IPS DF 6.9 (cell line): ENCODE measurements around the gene MAGI2.

Source experiments
- DNase-seq: peaks from one replicate; pipeline ENCODE4 v3.0.0-alpha.2; 2013; ENCODE audit warnings: low read depth, low spot score
- H3K27ac ChIP-seq: one replicate; pipeline ENCODE4 v1.5.1; 2013; ENCODE audit warnings: low read length, control low read depth
- H3K27me3 ChIP-seq: 2 replicates; pipeline ENCODE4 v1.6.1; 2013; ENCODE audit warnings: mild to moderate bottlenecking, low read length; ENCODE audit not compliant: control insufficient read depth, insufficient read depth
- H3K36me3 ChIP-seq: 2 replicates; pipeline ENCODE4 v1.6.1; 2013; ENCODE audit warnings: low read length; ENCODE audit not compliant: control insufficient read depth, insufficient read depth
- H3K4me1 ChIP-seq: 2 replicates; pipeline ENCODE4 v1.6.1; 2013; ENCODE audit warnings: low read length; ENCODE audit not compliant: control insufficient read depth, insufficient read depth
- H3K4me3 ChIP-seq: 2 replicates; pipeline ENCODE4 v1.5.1; 2013; ENCODE audit warnings: mild to moderate bottlenecking, low read length
- H3K9me3 ChIP-seq: 2 replicates; pipeline ENCODE4 v1.6.1; 2013; ENCODE audit warnings: low read length, inconsistent platforms; ENCODE audit not compliant: control insufficient read depth, insufficient read depth
- WGBS: extraction: QIAGEN DNeasy Blood & Tissue Kit; methylation state at CpG from one replicate; pipeline ENCODE4 v1.1.7; 2013; ENCODE audit warnings: mixed read lengths, missing lambda C conversion rate; ENCODE audit not compliant: insufficient read length, insufficient coverage; 5-methylcytosine and 5-hydroxymethylcytosine counted together

MAGI2 gene

GRCh38 chr7:79386688-79387422, 66.6 kb downstream of the MAGI2 start:
- 100% methylated on average over 1 of the region's 4 CpGs for WGBS
- Histone ChIP-seq H3K4me3 (no peak overlapping the region), H3K27ac (no peak overlapping the region), H3K4me1 (no peaks in the 10 kb centered on the region), H3K36me3 (no peaks in the 10 kb centered on the region), H3K9me3 (no peaks in the 10 kb centered on the region; the same call in 1 of the 2 replicates), H3K27me3 (no peaks in the 10 kb centered on the region)
- no peak for DNase-seq

- no peaks in the 10 kb centered on the region for H3K9me3 ChIP-seq
- no peaks in the 10 kb centered on the region for H3K36me3 ChIP-seq
- H3K4me3 ChIP-seq = no peak overlapping the region
- DNase-seq = no peak
- no peak overlapping the region for H3K27ac ChIP-seq
- no peaks in the 10 kb centered on the region for H3K27me3 ChIP-seq
- H3K4me1 ChIP-seq = no peaks in the 10 kb centered on the region
Observed at GRCh38 chr7:79381921-79382320, 71.5 kb downstream of the MAGI2 start.

DNA sequence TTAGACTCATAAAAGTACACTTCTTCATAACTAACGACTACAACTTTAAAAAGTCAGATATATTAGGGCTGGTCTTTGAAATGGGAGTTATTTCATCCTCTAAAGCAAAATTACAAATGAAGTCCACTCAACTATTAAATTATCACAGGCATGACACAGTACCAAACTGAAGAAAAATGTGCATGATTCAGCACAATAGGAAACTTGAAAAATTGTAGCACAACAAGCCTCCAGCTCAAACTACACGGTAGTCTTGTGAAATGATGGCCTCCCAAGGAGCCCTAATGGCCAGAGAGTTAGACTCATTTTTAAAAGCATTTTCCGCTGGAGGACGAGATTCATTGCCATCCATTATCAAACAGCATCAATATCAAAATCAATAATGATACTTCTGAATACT, 76.4 kb downstream of the MAGI2 start:
- no peaks in the 10 kb centered on the region for H3K4me1 ChIP-seq
- no peaks in the 10 kb centered on the region for H3K36me3 ChIP-seq
- no peaks in the 10 kb centered on the region for H3K9me3 ChIP-seq
- H3K27ac ChIP-seq = no peak overlapping the region
- no peak overlapping the region for H3K4me3 ChIP-seq
- no peaks in the 10 kb centered on the region for H3K27me3 ChIP-seq
- WGBS = no CpG with 5 or more reads among the region's 4 CpGs
- no peak for DNase-seq

DNA sequence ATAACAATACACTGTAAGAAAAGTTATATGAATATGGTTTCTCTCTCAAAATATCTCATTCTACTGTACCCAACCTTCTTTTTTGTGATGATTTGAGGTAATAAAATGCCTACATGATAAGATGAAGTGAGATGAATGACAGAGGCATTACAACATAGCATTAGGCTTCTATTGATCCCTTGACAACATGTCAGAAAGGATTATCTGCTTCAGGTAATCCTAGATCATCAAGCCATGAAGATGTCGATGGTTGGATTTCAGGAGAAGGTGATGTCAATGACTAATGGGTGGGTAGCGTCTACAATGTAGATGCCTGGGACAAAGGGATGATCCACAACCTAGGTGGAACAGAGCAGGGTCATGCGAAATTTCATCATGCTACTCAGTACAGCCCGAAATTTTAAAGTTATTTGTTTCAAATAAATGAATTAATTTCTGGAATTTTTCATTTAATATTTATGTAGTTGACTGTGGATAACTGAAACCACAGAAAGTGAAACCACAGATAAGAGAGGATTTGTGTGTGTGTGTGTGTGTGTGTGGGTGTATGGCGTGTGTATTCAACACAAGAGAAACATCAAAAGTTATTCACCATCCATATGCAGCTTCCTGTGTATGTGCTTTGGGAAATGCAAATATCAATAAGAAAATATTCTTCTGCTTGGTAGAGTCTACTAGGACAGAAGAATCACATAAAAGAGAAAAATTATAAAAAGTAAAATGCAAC, 77.0 kb downstream of the MAGI2 start:
- Histone ChIP-seq H3K27ac (no peak overlapping the region), H3K4me1 (no peaks in the 10 kb centered on the region), H3K27me3 (no peaks in the 10 kb centered on the region), H3K36me3 (no peaks in the 10 kb centered on the region), H3K9me3 (no peaks in the 10 kb centered on the region), H3K4me3 (no peak overlapping the region)
- WGBS = no CpG with 5 or more reads among the region's 5 CpGs
- DNase-seq = no peak

GRCh38 chr7:79361214-79361613, 92.3 kb downstream of the MAGI2 start:
- no peak overlapping the region for H3K4me3 ChIP-seq
- no peaks in the 10 kb centered on the region for H3K9me3 ChIP-seq
- H3K27ac ChIP-seq = no peak overlapping the region
- WGBS = no CpG with 5 or more reads among the region's 2 CpGs
- peak; percentile 5 for DNase-seq
- no peaks in the 10 kb centered on the region for H3K27me3 ChIP-seq
- no peaks in the 10 kb centered on the region for H3K36me3 ChIP-seq
- H3K4me1 ChIP-seq = no peaks in the 10 kb centered on the region

- Histone ChIP-seq H3K9me3 (no peaks in the 10 kb centered on the region), H3K36me3 (no peaks in the 10 kb centered on the region), H3K27me3 (no peaks in the 10 kb centered on the region), H3K4me1 (no peaks in the 10 kb centered on the region), H3K27ac (no peak overlapping the region), H3K4me3 (no peak overlapping the region)
- DNase-seq = no peak
- WGBS = no CpG with 5 or more reads among the region's 1 CpG
Observed at GRCh38 chr7:79359827-79360226, 93.6 kb downstream of the MAGI2 start.

DNA sequence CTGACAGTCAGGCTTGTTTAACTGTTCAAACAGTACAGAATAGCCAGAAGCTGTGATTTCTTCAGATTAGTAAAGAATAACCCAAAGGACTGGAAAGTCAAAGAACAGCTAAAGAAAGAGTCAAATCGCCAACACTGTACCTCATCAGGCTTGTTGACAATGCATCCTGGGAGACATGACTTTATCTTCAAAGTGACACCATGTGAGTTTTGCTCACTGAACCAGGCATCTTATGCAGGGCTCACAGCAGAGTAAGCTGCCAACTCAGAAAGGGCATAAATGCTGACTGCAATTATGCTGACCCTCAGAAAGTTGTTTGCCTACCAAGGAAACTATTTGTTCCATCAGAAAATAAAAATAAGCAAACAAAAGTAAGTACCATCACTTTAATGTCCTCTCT, 96.4 kb downstream of the MAGI2 start:
- H3K9me3 ChIP-seq = no peaks in the 10 kb centered on the region
- no peak overlapping the region for H3K4me3 ChIP-seq
- H3K4me1 ChIP-seq = no peaks in the 10 kb centered on the region
- no CpG with 5 or more reads among the region's 1 CpG for WGBS
- no peaks in the 10 kb centered on the region for H3K27me3 ChIP-seq
- no peak for DNase-seq
- H3K36me3 ChIP-seq = no peaks in the 10 kb centered on the region
- no peak overlapping the region for H3K27ac ChIP-seq

- Histone ChIP-seq H3K9me3 (no peaks in the 10 kb centered on the region), H3K4me3 (no peak overlapping the region), H3K27me3 (no peaks in the 10 kb centered on the region)
Observed at GRCh38 chr7:79353720-79354468, 99.6 kb downstream of the MAGI2 start.

DNA sequence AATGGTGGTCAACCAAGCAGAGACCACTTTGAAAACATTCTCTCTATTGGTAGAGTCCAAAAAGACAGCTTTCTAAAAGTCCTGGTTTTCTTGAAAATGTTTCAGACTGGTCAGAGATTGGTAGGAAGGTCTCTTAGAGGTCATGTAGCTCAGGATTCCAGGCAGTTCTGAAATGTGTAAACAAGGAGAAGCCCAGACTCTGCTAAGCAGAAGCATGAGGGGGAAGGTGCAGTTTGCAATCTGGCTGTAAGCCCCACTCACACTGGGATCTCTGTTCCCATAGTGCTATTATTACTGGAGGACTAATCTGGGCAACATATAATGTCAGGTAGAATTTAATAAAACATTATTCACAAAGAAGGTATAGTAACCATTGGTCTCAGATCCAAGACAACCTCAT, 101.1 kb downstream of the MAGI2 start:
- DNase-seq = no peak
- no peak overlapping the region for H3K27ac ChIP-seq
- H3K9me3 ChIP-seq = no peaks in the 10 kb centered on the region
- no peaks in the 10 kb centered on the region for H3K27me3 ChIP-seq
- no peak overlapping the region for H3K4me3 ChIP-seq
- H3K36me3 ChIP-seq = no peaks in the 10 kb centered on the region
- H3K4me1 ChIP-seq = no peaks in the 10 kb centered on the region

More at GRCh38 chr7:79353720-79354468, 99.6 kb downstream of the MAGI2 start:
- no peaks in the 10 kb centered on the region for H3K36me3 ChIP-seq
- no peaks in the 10 kb centered on the region for H3K4me1 ChIP-seq
- H3K27ac ChIP-seq = no peak overlapping the region
- no peak for DNase-seq
- no CpG with 5 or more reads among the region's 2 CpGs for WGBS

GRCh38 chr7:79347351-79347750, 106.1 kb downstream of the MAGI2 start:
- DNase-seq = no peak
- Histone ChIP-seq H3K27ac (no peak overlapping the region), H3K4me3 (no peak overlapping the region), H3K36me3 (no peaks in the 10 kb centered on the region), H3K4me1 (no peaks in the 10 kb centered on the region), H3K9me3 (no peaks in the 10 kb centered on the region), H3K27me3 (no peaks in the 10 kb centered on the region)
- no CpG with 5 or more reads among the region's 3 CpGs for WGBS
